Neutrophil (primary cell): Measurements from ENCODE around the gene ZNF407.

ENCODE experiments used
- H3K27ac ChIP-seq: fragments of 200-600 bp; sonication (generic); 2 replicates; pipeline ENCODE4 v1.5.1; 2016; ENCODE audit warnings: mild to moderate bottlenecking, moderate library complexity
- H3K27me3 ChIP-seq: fragments of 200-600 bp; sonication (generic); 2 replicates; pipeline ENCODE4 v1.6.0; 2016; ENCODE audit warnings: mild to moderate bottlenecking
- H3K36me3 ChIP-seq: fragments of 200-600 bp; sonication (generic); 2 replicates; pipeline ENCODE4 v1.5.1; 2017
- H3K4me1 ChIP-seq, 2 experiments: fragments of 200-600 bp in 1 of 2; sonication (generic) in 1 of 2; 1 replicate in 1 of 2; 2 replicates in 1 of 2; pipeline versions ENCODE4 v1.5.1 to v1.6.1; 2013 to 2016; ENCODE audit warnings: low read depth in 1 of 2, low read length in 1 of 2, mild to moderate bottlenecking in 1 of 2, moderate library complexity in 1 of 2; ENCODE audit not compliant: control insufficient read depth in 1 of 2, insufficient read depth in 1 of 2
- H3K4me3 ChIP-seq, 2 experiments: fragments of 200-600 bp in 1 of 2; sonication (generic) in 1 of 2; 1 replicate in 1 of 2; 2 replicates in 1 of 2; pipeline ENCODE4 v1.5.1; 2013 to 2016; ENCODE audit warnings: low read depth in 1 of 2, low read length in 1 of 2, mild to moderate bottlenecking in 1 of 2, moderate library complexity in 1 of 2
- H3K9me3 ChIP-seq: fragments of 200-600 bp; sonication (generic); 2 replicates; pipeline ENCODE4 v1.5.1; 2016
- TF ChIP-seq, protein P1 (sequence below): fragments of 200-600 bp; sonication (generic); IDR thresholded peaks from 2 replicates; pipeline ENCODE4 v1.5.1; 2016; ENCODE audit warnings: antibody characterized with exemption

ZNF407 gene

DNA sequence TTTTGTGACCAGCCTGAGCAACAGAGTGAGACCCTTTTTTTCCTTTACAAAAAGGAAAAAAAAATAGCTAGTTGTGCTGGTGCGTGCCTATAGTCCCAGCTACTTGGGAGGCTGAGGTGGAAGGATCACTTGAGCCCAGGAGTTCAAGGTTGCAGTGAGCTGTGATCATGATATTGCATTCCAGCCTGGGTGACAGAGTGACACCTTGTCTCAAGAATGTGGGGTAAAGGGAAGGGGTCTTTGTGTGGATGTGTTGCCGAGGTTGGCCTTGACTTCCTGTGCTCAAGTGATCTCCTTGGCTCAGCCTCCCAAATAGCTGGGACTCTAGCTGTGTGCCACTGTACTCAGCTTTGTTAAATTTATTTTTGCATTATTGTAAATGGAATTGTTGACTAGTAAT is 120.6 kb downstream of the ZNF407 start:
- H3K27ac ChIP-seq, result no peak overlapping the region
- no peaks in the 10 kb centered on the region for H3K36me3 ChIP-seq
- H3K9me3 ChIP-seq, result no peaks in the 10 kb centered on the region
- H3K4me3 ChIP-seq, result no peak overlapping the region
- H3K4me1 ChIP-seq, result peaks cover 6 to 8% of the 10 kb centered on the region in 2 experiments
- no peaks in the 10 kb centered on the region for H3K27me3 ChIP-seq
- TF ChIP-seq, protein P1, sequence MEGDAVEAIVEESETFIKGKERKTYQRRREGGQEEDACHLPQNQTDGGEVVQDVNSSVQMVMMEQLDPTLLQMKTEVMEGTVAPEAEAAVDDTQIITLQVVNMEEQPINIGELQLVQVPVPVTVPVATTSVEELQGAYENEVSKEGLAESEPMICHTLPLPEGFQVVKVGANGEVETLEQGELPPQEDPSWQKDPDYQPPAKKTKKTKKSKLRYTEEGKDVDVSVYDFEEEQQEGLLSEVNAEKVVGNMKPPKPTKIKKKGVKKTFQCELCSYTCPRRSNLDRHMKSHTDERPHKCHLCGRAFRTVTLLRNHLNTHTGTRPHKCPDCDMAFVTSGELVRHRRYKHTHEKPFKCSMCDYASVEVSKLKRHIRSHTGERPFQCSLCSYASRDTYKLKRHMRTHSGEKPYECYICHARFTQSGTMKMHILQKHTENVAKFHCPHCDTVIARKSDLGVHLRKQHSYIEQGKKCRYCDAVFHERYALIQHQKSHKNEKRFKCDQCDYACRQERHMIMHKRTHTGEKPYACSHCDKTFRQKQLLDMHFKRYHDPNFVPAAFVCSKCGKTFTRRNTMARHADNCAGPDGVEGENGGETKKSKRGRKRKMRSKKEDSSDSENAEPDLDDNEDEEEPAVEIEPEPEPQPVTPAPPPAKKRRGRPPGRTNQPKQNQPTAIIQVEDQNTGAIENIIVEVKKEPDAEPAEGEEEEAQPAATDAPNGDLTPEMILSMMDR, result no peak

DNA sequence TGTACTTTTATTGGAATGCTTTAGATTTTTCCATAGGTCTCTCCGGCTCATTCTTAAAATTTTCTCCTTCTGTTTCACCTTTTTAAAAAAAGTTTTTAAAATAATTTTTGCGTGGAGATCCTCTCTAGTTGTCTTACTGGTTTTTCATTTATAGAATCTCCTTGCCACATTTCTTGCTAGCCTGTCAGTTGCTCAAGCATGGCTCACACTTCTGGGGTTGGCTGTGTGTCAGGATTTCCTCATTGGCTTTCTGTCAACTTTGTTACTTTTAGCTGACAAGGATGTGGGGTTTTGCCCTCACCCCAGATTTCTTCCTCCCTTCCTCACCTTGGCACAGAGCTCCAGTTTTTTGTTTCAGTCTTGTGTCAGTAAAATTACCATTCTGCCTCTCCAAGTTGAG is 124.6 kb downstream of the ZNF407 start:
- TF ChIP-seq, protein P1, result no peak
- no peak overlapping the region for H3K4me3 ChIP-seq
- H3K4me1 ChIP-seq, result peaks cover 6 to 8% of the 10 kb centered on the region in 2 experiments
- no peaks in the 10 kb centered on the region for H3K36me3 ChIP-seq
- no peaks in the 10 kb centered on the region for H3K27me3 ChIP-seq
- H3K9me3 ChIP-seq, result no peaks in the 10 kb centered on the region
- no peak overlapping the region for H3K27ac ChIP-seq

DNA sequence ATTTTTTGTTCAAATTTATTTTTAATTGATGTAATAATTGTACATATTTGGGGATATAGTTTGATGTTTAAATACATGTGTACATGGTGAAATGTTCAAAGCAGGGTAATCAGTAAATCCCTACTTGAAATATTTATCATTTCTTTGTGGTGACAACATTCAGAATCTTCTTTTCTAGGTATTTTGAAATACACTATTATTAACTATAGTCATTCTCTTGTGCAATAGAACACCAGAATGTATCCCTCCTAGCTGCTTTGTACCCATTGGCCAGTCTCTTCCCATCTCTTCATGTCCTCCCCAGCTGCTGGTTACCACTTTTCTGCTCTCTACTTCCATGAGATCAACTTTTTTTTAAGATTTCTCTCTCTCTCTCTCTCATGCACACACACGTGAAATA is 126.5 kb downstream of the ZNF407 start:
- Histone ChIP-seq H3K27me3 (no peaks in the 10 kb centered on the region), H3K36me3 (no peaks in the 10 kb centered on the region), H3K9me3 (no peaks in the 10 kb centered on the region), H3K4me3 (no peak overlapping the region), H3K4me1 (peaks cover 6 to 8% of the 10 kb centered on the region in 2 experiments), H3K27ac (no peak overlapping the region)
- TF ChIP-seq, protein P1, result no peak

DNA sequence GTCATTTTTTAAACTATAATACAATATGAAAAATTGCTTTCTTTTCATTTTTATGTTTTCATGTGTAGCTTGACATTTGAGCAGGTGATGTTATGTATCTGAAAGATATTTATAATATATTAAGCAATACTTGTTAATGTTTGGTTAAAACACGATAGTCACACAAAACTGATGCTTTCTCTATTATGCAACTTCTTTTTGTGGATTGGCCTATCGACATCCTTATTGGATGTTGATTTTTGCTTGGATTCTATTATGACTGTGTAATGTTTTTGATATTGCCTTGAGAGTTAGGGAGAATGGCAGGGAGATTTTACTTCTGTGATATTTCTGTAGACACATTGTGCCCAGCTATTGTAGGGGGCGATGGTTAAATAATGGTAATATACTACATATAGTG is 128.0 kb downstream of the ZNF407 start:
- Histone ChIP-seq H3K36me3 (no peaks in the 10 kb centered on the region), H3K27ac (no peak overlapping the region), H3K9me3 (no peaks in the 10 kb centered on the region), H3K4me1 (peaks cover 6 to 8% of the 10 kb centered on the region in 2 experiments), H3K4me3 (no peak overlapping the region), H3K27me3 (no peaks in the 10 kb centered on the region)
- TF ChIP-seq, protein P1, result no peak

DNA sequence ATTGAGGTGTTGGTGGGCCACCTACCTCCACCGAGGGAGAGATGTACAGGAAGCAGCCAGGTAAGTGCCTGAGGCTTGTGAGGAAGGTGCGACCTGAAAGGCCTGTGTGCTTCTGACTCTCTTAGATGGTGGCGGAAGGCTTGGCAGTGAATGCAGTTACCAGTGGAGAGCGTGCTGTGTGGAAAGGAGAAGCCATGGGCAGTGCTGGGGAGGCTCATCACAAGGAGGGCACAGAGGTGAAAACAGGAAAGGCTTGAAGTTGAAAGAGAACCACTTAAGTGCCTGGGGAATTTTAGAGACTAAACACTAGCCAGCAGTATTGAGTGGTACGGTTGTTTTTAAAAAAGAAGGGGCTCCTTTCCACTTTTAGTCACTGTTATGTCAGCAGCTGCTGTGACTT is 130.9 kb downstream of the ZNF407 start:
- TF ChIP-seq, protein P1, result no peak
- no peaks in the 10 kb centered on the region for H3K4me1 ChIP-seq
- H3K27me3 ChIP-seq, result no peaks in the 10 kb centered on the region
- H3K27ac ChIP-seq, result no peak overlapping the region
- no peak overlapping the region for H3K4me3 ChIP-seq
- H3K9me3 ChIP-seq, result no peaks in the 10 kb centered on the region
- no peaks in the 10 kb centered on the region for H3K36me3 ChIP-seq

DNA sequence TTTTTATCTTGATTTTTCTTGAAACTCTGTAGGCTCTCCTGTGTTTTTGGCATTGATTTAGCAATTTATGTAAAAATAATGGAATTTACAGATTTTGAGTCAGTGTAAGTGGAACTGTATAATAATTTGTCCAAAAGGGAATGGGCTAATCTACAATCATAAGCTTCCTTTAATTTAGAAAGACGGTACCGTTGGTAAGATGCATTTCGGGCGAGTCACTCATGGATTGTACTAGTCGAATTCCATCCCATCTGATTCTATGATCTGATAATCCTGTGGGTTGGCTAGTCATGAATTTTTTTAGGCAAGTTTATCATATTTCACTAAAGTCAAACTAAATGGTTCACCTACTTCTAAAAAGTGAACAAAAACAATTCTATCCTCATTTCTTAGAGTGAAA is 133.4 kb downstream of the ZNF407 start:
- Histone ChIP-seq H3K4me3 (no peak overlapping the region), H3K27ac (no peak overlapping the region), H3K27me3 (no peaks in the 10 kb centered on the region), H3K9me3 (no peaks in the 10 kb centered on the region), H3K4me1 (no peaks in the 10 kb centered on the region), H3K36me3 (no peaks in the 10 kb centered on the region)
- TF ChIP-seq, protein P1, result no peak
